Activated effector memory CD4-positive, alpha-beta T cell treated with anti-CD3 and anti-CD28 coated beads, Interleukin-2, amount 50 U/mL, for 16 hours (primary cell): Measurements from ENCODE around the gene SCIMP.
"Not testable (repeated sequence)": the region's sequence is repeated elsewhere in the genome, so short reads cannot be mapped to it uniquely, and the experiment has no call there.

Source experiments
- DNase-seq: peaks from one replicate; pipeline ENCODE4 v3.0.0-alpha.2; 2020

SCIMP gene

DNA sequence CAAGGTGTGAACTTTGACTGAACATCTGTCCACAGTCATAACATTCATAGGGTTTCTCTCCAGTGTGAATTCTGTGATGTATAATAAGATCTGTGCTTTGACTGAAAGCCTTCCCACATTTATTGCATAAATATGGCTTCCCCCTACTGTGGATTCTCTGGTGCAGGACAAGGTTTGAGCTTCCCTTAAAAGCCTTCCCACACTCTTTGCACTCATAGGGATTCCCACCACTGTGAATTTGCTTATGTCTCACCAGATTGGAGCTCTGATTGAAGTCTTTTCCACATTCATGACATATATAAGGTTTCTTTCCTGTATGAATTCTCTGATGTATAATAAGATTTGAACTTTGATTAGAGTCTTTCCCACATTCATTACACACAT is 51.3 kb downstream of the SCIMP start:
- DNase-seq, result no peak

DNA sequence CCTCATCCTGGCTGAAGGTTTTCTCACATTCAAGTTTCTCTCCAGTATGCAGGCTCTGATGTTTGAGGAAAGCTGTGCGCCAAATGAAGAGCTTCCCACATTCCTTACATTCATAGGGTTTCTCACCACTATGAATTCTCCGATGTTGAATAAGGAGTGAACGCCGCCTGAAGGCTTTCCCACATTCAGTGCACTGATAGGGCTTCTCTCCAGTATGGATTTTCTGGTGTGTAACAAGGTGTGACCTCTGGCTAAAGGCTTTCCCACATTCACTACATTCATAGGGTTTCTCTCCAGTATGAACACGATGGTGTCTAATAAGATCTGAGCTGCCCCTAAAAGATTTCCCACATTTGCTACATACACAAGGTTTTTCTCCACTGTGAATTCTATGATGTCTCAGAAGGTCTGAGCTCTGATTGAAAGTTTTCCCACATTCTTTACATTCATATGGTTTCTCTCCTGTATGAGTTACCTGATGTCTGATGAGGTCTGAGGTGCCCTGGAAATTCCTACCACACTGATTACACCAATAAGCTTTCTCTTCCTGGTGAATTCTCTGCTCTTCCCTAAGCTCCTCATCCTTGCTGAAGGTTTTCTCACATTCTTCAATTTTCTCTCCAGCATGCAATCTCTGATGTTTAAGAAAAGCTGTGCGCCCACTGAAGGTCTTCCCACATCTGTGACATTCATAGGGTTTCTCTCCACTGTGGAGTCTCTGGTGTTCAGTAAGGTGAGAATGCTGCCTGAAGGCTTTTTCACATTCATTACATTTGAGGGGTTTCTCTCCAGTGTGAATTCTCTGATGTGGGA is 51.9 kb downstream of the SCIMP start:
- DNase-seq, result no peak

DNA sequence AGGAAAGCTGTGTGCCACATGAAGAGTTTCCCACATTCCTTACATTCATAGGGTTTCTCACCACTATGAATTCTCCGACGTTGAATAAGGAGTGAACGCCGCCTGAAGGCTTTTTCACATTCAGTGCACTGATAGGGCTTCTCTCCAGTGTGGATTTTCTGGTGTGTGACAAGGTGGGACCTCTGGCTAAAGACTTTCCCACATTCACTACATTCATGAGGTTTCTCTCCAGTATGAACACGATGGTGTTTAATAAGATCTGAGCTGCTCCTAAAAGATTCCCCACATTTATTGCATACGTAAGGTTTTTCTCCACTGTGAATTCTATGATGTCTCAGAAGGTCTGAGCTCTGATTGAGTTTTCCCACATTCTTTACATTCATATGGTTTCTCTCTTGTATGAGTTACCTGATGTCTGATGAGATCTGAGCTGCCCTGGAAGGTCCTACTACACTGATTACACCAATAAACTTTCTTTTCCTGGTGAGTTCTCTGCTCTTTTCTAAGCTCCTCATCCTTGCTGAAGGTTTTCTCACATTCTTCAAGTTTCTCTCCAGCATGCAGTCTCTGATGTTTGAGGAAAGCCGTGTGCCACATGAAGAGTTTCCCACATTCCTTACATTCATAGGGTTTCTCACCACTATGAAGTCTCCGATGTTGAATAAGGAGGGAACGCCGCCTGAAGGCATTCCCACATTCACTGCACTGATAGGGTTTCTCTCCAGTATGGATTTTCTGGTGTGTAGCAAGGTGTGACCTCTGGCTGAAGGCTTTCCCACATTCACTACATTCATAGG is 53.0 kb downstream of the SCIMP start:
- DNase-seq, result no peak

DNA sequence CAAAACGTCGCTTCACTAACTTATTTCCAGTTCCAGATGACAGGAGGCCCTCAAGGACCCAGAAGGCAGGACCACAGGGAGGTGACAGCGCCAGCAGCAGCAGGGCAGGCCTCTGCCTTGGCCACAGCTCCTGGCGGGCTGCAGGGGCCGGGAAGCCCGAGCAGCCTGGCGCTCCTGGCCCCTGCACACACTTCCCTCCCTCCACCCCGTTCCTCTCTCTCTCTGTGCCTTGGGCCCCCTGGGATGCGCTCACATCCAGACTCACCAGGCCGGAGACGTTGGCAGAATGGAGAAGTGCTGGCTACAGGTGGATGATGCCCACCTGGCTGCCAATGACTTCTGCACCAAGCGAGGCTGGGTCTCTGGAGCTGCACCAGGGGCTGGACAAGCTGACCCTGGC is 55.7 kb downstream of the SCIMP start:
- DNase-seq, result no peak

DNA sequence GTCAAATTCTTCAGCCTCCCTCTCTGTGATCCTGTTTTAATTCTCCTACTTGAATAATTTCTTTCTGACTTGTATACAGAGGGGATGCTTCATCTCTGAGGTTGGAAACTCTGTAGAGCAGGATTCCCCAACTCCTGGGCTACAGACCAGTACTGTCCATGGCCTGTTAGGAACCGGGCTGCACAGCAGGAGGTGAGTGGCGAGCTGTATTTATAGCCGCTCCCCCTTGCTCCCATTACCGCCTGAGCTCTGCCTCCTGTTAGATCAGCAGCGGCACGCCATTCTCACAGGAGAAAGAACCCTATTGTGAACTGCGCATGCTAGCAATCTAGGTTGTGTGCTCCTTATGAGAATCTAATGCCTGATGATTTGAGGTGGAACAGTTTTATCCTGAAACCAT is 59.6 kb downstream of the SCIMP start:
- DNase-seq, result not testable (repeated sequence)

DNA sequence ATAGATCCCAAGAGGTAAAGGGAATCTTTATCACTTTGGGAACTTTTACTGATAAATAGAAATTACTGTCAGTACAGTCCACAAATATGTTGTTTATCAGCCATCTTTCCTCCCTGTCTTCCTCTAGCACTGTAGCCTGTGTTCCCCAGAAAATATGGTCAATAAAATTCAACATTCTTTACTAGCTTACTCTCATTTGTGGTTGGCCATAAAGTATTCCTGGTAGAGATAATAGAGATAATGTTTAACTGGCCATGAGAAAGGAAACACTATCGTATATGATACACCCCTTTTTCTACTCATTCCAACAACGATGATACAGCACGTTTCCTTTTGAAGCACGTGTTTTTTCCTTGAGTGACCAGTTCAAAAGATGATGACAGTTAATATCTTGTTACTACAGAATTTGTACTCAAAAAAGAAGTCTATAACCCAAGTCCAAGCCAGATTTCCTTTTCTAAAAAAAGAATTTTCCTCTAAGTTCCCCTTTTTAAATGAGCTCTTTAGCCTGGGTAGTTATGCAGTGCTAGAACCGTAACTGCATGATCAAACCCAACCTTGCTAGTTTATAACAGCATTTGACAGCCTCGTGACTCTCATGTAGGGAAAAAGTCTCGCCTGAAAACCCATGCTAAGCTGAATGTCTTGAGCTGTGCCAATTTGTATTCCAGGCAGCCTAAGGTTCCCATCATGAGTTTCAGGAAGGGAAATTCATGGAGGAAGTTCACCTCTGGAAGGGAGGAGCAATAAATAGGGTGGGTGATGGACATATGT is 68.7 kb downstream of the SCIMP start:
- DNase-seq, result not testable (repeated sequence)

DNA sequence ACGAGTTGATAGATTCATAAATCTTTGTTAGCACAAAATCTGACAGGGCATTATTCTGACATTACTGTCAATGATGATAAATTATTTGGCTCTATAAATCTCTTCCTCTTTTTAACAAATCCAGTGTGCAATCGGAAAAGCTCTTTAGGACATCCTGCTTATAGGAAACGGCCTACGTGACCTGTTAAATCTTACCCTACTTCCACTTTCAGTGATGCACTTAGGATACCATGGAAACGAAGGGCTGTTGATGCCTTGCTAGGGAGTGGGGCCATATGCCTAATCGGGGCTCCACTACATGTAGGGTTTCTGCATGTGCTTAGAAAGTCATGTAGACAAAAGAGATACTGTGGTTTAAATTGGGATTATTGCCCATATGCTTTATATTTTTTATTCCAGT is 70.2 kb downstream of the SCIMP start:
- DNase-seq, result no peak

DNA sequence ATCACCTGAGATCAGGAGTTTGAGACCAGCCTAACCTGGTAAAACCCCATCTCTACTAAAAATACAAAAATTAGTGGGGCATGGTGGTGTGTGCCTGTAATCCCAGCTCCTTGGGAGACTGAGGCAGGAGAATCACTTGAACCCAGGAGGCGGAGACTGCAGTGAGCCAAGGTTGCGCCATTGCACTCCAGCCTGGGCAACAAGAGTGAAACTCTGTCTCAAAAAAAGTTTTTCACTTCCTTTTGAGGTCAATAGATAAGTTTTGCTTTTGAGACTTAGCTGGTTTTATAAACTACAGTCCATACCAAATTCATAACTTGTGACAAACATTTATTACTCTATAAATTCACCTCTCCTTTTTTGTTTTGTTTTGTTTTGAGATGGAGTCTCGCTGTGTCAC is 72.9 kb downstream of the SCIMP start:
- DNase-seq, result not testable (repeated sequence)

DNA sequence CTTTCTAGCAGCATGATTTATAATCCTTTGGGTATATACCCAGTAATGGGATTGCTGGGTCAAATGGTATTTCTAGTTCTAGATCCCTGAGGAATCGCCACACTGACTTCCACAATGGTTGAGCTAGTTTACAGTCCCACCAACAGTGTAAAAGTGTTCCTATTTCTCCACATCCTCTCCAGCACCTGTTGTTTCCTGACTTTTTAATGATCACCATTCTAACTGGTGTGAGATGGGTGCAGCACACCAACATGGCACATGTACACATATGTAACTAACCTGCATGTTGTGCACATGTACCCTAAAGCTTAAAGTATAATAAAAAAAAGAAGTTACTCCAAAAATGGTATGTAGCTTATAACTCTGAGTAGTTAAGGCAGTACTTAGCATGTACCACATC is 74.0 kb downstream of the SCIMP start:
- DNase-seq, result not testable (repeated sequence)
